Activated naive CD4-positive, alpha-beta T cell treated with anti-CD3 and anti-CD28 coated beads, Interleukin-2, amount 50 U/mL, for 24 hours (primary cell): ENCODE results near the gene ADNP2.
A peak's percentile ranks its signal among the peaks of the same experiment; 100 is the strongest.
"Not testable (repeated sequence)": the region's sequence is repeated elsewhere in the genome, so short reads cannot be mapped to it uniquely, and the experiment has no call there.

Experiments used
- H3K27ac Mint-ChIP-seq: one replicate; pipeline ENCODE4 v1.8.0; 2021; ENCODE audit warnings: mild to moderate bottlenecking, mixed read lengths
- H3K27me3 Mint-ChIP-seq: one replicate; pipeline ENCODE4 v1.8.0; 2021; ENCODE audit warnings: mixed read lengths
- H3K36me3 Mint-ChIP-seq: one replicate; pipeline ENCODE4 v1.8.0; 2021; ENCODE audit warnings: mixed read lengths
- H3K4me1 Mint-ChIP-seq: one replicate; pipeline ENCODE4 v1.8.0; 2021; ENCODE audit warnings: mixed read lengths
- H3K4me3 Mint-ChIP-seq: one replicate; pipeline ENCODE4 v1.8.0; 2021; ENCODE audit warnings: mild to moderate bottlenecking, mixed read lengths
- H3K9me3 Mint-ChIP-seq: one replicate; pipeline ENCODE4 v1.8.0; 2021; ENCODE audit warnings: mixed read lengths

ADNP2 gene

GRCh38 chr18:80148326-80149199 is 39.5 kb downstream of the ADNP2 start:
- H3K9me3 Mint-ChIP-seq, result no peaks in the 10 kb centered on the region
- H3K4me1 Mint-ChIP-seq, result peaks cover 18% of the 10 kb centered on the region
- H3K27ac Mint-ChIP-seq, result no peak overlapping the region
- peaks cover 10% of the 10 kb centered on the region for H3K27me3 Mint-ChIP-seq
- no peaks in the 10 kb centered on the region for H3K36me3 Mint-ChIP-seq
- H3K4me3 Mint-ChIP-seq, result peak overlapping the region; percentile 89

- Mint-ChIP-seq H3K4me1 (peaks cover 18% of the 10 kb centered on the region), H3K4me3 (no peak overlapping the region), H3K27ac (no peak overlapping the region), H3K36me3 (no peaks in the 10 kb centered on the region), H3K9me3 (no peaks in the 10 kb centered on the region), H3K27me3 (peaks cover 10% of the 10 kb centered on the region)
Observed at GRCh38 chr18:80149667-80150066, 40.6 kb downstream of the ADNP2 start.

DNA sequence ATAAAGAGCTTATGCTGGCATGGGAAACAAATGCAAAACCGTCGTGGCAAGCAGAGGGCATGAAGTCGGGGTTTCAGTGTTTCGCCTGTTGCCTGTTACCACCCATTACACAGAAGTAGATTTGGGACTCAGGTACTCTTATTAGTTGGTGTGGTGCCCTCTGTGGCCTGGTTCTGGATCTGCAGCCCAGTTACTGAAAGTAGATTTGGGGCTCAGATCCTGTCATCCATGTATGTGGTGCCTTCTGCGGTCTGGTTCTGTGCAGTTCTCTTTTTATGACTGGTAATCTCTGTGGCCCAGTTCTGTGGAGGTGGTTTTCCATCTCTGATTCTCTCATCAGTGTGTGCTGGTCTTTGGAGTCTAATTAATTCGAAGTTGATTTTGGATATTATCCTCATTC is 45.2 kb downstream of the ADNP2 start:
- no peak overlapping the region for H3K27ac Mint-ChIP-seq
- no peak overlapping the region for H3K4me3 Mint-ChIP-seq
- peaks cover 6% of the 10 kb centered on the region for H3K27me3 Mint-ChIP-seq
- no peaks in the 10 kb centered on the region for H3K36me3 Mint-ChIP-seq
- no peaks in the 10 kb centered on the region for H3K4me1 Mint-ChIP-seq
- H3K9me3 Mint-ChIP-seq, result no peaks in the 10 kb centered on the region

- Mint-ChIP-seq H3K9me3 (no peaks in the 10 kb centered on the region), H3K4me1 (no peaks in the 10 kb centered on the region), H3K27me3 (peaks cover 14% of the 10 kb centered on the region), H3K4me3 (no peak overlapping the region), H3K36me3 (no peaks in the 10 kb centered on the region), H3K27ac (no peak overlapping the region)
Observed at GRCh38 chr18:80157708-80158343, 48.8 kb downstream of the ADNP2 start.

DNA sequence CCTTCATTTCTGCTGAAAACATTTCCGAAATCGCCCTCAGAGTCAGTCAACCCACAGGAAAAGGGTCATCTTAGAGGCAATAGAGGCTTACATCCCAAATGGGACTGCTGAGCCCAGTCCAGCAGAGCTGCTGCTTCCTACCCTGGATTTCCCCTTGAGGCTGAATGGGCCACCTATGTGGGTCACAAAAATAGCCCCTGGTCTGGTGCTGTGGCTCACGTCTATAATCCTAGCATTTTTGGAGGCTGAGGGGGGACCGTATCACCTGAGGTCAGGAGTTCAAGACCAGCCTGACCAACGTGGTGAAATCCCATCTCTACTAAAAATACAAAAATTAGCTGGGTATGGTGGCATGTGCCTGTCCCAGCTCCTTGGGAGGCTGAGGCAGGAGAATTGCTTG is 49.3 kb downstream of the ADNP2 start:
- H3K4me3 Mint-ChIP-seq, result no peak overlapping the region
- H3K4me1 Mint-ChIP-seq, result no peaks in the 10 kb centered on the region
- no peak overlapping the region for H3K27ac Mint-ChIP-seq
- H3K27me3 Mint-ChIP-seq, result peaks cover 14% of the 10 kb centered on the region
- H3K36me3 Mint-ChIP-seq, result no peaks in the 10 kb centered on the region
- H3K9me3 Mint-ChIP-seq, result no peaks in the 10 kb centered on the region

GRCh38 chr18:80159713-80160636 is 50.9 kb downstream of the ADNP2 start:
- Mint-ChIP-seq H3K27ac (no peak overlapping the region), H3K4me3 (peak overlapping the region; percentile 55), H3K9me3 (no peaks in the 10 kb centered on the region), H3K27me3 (peaks cover 16% of the 10 kb centered on the region), H3K4me1 (no peaks in the 10 kb centered on the region), H3K36me3 (no peaks in the 10 kb centered on the region)

DNA sequence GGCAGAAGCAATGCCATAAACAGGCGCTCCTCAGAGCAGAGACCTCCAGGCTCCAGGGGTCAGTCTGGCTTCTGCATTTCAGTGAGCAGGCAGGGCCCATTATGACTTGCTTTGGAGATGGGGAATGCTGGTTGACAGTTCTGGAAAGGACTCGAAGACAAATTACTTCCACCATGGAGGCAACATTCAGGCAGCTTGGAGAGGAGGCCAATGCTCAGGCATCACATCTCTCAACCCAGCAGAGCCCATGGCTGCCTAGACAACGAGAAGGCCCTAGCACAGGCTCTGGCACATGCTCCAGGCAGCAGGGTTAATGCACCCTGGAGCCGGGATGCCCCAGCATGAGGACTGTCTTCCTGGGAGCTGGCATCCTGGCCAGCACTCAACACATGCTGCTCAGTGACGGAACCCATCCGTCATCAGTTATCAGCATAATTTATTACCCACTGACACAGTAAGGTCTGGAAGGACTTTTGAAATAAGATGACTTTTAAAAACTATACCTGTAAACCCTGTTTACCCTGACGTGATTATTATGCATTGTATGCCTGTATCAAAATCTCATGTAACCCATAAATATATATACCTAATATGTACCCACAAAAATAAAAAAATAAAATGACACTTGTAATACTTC is 52.8 kb downstream of the ADNP2 start:
- Mint-ChIP-seq H3K4me3 (no peak overlapping the region), H3K4me1 (no peaks in the 10 kb centered on the region), H3K36me3 (no peaks in the 10 kb centered on the region), H3K27ac (no peak overlapping the region), H3K9me3 (no peaks in the 10 kb centered on the region), H3K27me3 (peaks cover 18% of the 10 kb centered on the region)

DNA sequence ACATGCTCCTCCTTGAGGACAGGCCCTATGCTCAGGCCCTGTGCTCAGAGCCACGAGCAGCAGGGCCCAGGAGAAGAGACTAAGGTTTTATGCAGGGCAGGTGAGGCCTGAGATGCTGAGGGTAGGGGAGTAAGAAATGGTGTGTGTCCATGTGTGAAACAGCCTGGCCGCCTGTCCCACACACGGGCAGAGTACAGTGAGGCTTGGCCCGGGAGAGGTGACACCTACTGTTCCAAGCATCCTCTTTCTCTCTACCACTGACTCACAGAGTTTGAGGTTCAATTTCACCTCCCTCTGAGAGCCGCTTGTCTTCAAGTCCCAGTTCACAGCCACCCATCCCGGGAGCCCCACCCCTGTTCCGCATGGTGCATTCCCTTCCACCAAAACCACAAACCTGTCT is 54.1 kb downstream of the ADNP2 start:
- H3K4me1 Mint-ChIP-seq, result no peaks in the 10 kb centered on the region
- no peak overlapping the region for H3K27ac Mint-ChIP-seq
- no peaks in the 10 kb centered on the region for H3K9me3 Mint-ChIP-seq
- H3K4me3 Mint-ChIP-seq, result no peak overlapping the region
- H3K36me3 Mint-ChIP-seq, result no peaks in the 10 kb centered on the region
- H3K27me3 Mint-ChIP-seq, result peaks cover 17% of the 10 kb centered on the region

DNA sequence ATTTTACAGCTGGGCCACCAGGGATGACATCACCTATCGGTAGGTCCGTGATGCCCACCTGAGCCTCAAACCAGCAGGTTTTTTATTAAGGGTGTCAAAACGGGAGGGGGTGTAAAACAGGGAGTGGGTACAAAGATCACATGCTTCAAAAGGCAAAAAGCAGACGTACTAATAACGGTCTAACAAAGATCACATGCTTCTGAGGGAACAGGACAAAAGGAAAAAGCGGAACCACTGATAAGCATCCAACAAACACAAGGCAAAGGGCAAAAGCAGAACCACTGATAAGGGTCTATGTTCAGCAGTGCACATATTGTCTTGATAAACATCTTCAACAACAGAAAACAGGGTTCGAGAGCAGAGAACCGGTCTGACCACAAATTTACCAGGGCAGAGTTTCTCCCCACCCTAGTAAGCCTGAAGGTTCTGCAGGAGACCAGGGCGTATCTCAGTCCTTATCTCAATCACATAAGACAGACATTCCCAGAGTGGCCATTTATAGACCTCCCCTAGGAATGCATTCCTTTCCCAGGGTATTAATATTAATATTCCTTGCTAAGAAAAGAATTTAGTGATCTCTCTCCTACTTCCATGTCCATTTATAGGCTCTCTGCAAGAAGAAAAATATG is 55.8 kb downstream of the ADNP2 start:
- Mint-ChIP-seq H3K27me3 (peaks cover 21% of the 10 kb centered on the region), H3K27ac (peak overlapping the region; percentile 51)
- not testable (repeated sequence) for H3K4me1 Mint-ChIP-seq, H3K4me3 Mint-ChIP-seq, H3K36me3 Mint-ChIP-seq, H3K9me3 Mint-ChIP-seq

DNA sequence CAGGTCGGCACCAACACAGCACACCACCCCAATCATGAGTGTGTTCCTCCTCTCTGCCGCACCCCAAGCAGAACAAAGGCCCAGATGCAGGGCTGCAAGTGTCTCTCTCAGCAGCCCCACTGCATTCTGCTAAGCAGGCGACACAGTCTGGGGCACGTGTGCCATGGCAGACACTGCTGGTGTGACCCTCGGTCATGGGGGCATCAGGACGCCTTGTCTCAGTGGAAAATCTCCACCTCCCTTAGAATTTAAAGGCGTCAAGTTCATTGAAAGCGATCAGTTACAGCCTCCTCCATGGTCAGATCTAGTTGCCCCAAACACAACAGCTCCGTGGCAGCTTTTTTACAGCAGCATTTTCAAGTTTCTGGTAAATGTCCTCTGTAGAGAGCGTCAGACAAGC is 57.2 kb downstream of the ADNP2 start:
- no peak overlapping the region for H3K4me3 Mint-ChIP-seq
- H3K27ac Mint-ChIP-seq, result no peak overlapping the region
- H3K36me3 Mint-ChIP-seq, result no peaks in the 10 kb centered on the region
- no peaks in the 10 kb centered on the region for H3K9me3 Mint-ChIP-seq
- peaks cover 23% of the 10 kb centered on the region for H3K27me3 Mint-ChIP-seq
- no peaks in the 10 kb centered on the region for H3K4me1 Mint-ChIP-seq

GRCh38 chr18:80166725-80167124 is 57.7 kb downstream of the ADNP2 start:
- no peak overlapping the region for H3K4me3 Mint-ChIP-seq
- H3K27me3 Mint-ChIP-seq, result peaks cover 26% of the 10 kb centered on the region
- no peaks in the 10 kb centered on the region for H3K9me3 Mint-ChIP-seq
- H3K4me1 Mint-ChIP-seq, result peaks cover 4% of the 10 kb centered on the region
- H3K36me3 Mint-ChIP-seq, result no peaks in the 10 kb centered on the region
- H3K27ac Mint-ChIP-seq, result no peak overlapping the region

DNA sequence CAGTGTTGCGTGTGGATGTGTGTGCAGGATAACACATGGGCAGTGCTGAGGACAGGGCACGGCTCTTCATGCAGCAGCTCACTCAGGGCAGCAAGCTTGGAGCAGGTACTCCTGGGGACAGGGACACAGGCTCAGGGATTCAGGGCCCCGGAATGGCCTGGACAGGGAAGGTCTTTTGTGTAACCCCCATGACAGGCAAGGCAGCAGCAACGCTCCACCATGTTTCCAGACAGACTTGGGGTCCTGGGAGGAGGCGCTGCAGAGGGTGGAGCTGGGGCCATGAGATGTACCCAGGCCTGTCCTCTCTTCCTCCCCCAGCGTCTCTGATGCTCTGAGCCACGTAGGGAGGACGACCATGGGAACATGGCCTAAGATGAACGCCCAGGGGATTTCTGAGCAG is 58.3 kb downstream of the ADNP2 start:
- Mint-ChIP-seq H3K36me3 (no peaks in the 10 kb centered on the region), H3K27ac (no peak overlapping the region), H3K27me3 (peaks cover 26% of the 10 kb centered on the region), H3K4me3 (no peak overlapping the region), H3K9me3 (no peaks in the 10 kb centered on the region), H3K4me1 (peaks cover 4% of the 10 kb centered on the region)

DNA sequence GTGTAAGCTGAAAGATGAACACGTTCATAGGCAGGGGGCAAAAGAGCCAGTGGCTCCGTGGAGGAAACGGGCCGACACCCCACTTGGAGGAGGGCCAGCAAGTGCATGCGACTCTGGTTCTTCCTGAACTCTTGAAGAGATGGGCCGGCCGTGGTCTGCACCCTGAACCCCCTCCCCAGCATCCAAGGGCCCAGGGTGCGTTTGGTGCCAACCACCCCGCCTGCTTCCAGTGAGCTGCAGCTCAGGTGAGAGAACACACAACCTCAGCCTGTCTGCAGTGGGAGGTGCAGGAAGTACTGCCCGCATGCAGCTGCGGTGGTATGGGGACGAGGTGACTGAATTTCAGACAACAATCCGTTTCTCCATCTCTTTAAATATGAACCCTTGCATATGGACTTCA is 58.9 kb downstream of the ADNP2 start:
- no peaks in the 10 kb centered on the region for H3K36me3 Mint-ChIP-seq
- H3K9me3 Mint-ChIP-seq, result no peaks in the 10 kb centered on the region
- no peak overlapping the region for H3K27ac Mint-ChIP-seq
- peaks cover 4% of the 10 kb centered on the region for H3K4me1 Mint-ChIP-seq
- peaks cover 27% of the 10 kb centered on the region for H3K27me3 Mint-ChIP-seq
- no peak overlapping the region for H3K4me3 Mint-ChIP-seq

DNA sequence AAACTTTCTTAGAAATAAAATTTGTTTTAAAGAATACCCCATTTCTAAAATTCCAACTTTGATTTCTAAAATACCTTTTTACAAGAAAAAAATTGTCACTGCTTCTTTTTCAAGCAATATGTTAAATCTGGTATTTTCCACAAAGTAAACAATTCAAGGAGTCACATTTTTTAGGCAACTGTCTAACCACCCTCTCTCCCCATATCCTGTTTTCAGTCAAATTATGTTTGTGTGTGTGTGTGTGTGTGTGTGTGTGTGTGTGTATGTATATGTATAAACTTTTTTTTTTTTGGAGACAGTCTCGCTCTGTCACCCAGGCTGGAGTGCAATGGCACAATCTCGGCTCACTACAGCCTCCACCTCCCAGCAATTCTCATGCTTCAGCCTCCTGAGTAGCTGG is 59.3 kb downstream of the ADNP2 start:
- Mint-ChIP-seq H3K9me3 (no peaks in the 10 kb centered on the region), H3K36me3 (no peaks in the 10 kb centered on the region), H3K27ac (no peak overlapping the region), H3K27me3 (peaks cover 29% of the 10 kb centered on the region), H3K4me1 (peaks cover 4% of the 10 kb centered on the region), H3K4me3 (no peak overlapping the region)

DNA sequence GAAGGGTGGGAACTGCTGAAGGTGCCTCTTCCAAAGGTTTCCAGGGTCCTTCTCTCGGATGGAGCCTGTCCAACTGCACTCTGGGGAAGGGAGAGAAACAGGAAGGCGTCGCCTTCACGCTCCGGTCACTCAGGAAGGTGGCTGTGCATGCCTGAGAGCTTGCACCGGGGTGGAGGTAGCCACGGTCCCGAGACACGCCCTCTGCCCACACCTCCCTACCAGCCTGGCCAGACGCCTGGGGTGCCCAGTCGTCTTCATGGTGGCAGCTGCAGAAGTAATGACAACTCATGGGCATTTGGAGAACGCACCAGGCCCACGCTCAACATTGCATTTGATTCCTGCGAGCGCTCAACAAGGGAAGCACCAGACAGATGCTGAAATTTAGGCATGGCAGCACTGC is 59.9 kb downstream of the ADNP2 start:
- peaks cover 4% of the 10 kb centered on the region for H3K4me1 Mint-ChIP-seq
- peaks cover 28% of the 10 kb centered on the region for H3K27me3 Mint-ChIP-seq
- H3K27ac Mint-ChIP-seq, result no peak overlapping the region
- H3K9me3 Mint-ChIP-seq, result no peaks in the 10 kb centered on the region
- H3K4me3 Mint-ChIP-seq, result no peak overlapping the region
- H3K36me3 Mint-ChIP-seq, result no peaks in the 10 kb centered on the region
